Cardiac muscle cell (in vitro differentiated cells and primary cell): Measurements from ENCODE around the gene MADD. TPM values are rescaled to one million over a fixed set of nuclear protein-coding genes. Genes with fewer than 3 reads are reported as not detected.

Experiments used
- DNase-seq, 2 donors: peaks; one replicate each; pipeline versions ENCODE4 v3.0.0 to v3.0.0-alpha.2; 2010 to 2017; ENCODE audit warnings: low read depth in 1 of 2, low spot score in 1 of 2
- H3K27ac ChIP-seq: fragments of 200-600 bp; sonication (generic); 2 replicates; pipeline ENCODE4 v1.5.1; 2016
- H3K27me3 ChIP-seq: fragments of 200-600 bp; sonication (generic); 2 replicates; pipeline ENCODE4 v1.6.0; 2016; ENCODE audit warnings: control low read depth
- H3K36me3 ChIP-seq: fragments of 200-600 bp; sonication (generic); 2 replicates; pipeline ENCODE4 v1.5.1; 2016; ENCODE audit warnings: control low read depth
- H3K4me1 ChIP-seq: fragments of 200-600 bp; sonication (generic); 2 replicates; pipeline ENCODE4 v1.8.1; 2017; ENCODE audit warnings: low read depth, mild to moderate bottlenecking, mixed run types
- H3K4me3 ChIP-seq: fragments of 200-600 bp; sonication (generic); 2 replicates; pipeline ENCODE4 v1.5.1; 2016; ENCODE audit warnings: mild to moderate bottlenecking
- H3K9me3 ChIP-seq: fragments of 200-600 bp; sonication (generic); 2 replicates; pipeline ENCODE4 v1.5.1; 2017; ENCODE audit warnings: low read depth, mild to moderate bottlenecking, control low read depth
- CTCF ChIP-seq: IDR thresholded peaks from 2 replicates; pipeline ENCODE4 v1.5.1; 2012; ENCODE audit warnings: low read depth, mild to moderate bottlenecking, low read length
- polyA plus RNA-seq: library from polyadenylated mRNA; unstranded; fragments of >200 nt; fragmentation: Nextera tagmentation; extraction: Ambion mirVana; gene quantifications from 2 replicates; pipeline ENCODE4 v1.2.1, GENCODE V29; 2016
- total RNA-seq: library from RNA; depleted of rRNA; stranded (reverse); fragments of >200 nt; gene quantifications from 2 replicates; pipeline ENCODE4 v1.2.3, GENCODE V29; 2016

MADD gene
- total and polyA plus RNA-seq, 2 experiments from 2014 or later = 58.8 to 103 TPM

GRCh38 chr11:47372422-47372821, 102.5 kb downstream of the MADD start:
- H3K27ac ChIP-seq = no peak overlapping the region
- no peak for TF ChIP-seq CTCF
- no peaks in the 10 kb centered on the region for H3K36me3 ChIP-seq
- no peaks in the 10 kb centered on the region for H3K9me3 ChIP-seq
- peaks cover under 1% of the 10 kb centered on the region for H3K4me1 ChIP-seq
- H3K4me3 ChIP-seq = no peak overlapping the region
- DNase-seq = no peak
- no peaks in the 10 kb centered on the region for H3K27me3 ChIP-seq

DNA sequence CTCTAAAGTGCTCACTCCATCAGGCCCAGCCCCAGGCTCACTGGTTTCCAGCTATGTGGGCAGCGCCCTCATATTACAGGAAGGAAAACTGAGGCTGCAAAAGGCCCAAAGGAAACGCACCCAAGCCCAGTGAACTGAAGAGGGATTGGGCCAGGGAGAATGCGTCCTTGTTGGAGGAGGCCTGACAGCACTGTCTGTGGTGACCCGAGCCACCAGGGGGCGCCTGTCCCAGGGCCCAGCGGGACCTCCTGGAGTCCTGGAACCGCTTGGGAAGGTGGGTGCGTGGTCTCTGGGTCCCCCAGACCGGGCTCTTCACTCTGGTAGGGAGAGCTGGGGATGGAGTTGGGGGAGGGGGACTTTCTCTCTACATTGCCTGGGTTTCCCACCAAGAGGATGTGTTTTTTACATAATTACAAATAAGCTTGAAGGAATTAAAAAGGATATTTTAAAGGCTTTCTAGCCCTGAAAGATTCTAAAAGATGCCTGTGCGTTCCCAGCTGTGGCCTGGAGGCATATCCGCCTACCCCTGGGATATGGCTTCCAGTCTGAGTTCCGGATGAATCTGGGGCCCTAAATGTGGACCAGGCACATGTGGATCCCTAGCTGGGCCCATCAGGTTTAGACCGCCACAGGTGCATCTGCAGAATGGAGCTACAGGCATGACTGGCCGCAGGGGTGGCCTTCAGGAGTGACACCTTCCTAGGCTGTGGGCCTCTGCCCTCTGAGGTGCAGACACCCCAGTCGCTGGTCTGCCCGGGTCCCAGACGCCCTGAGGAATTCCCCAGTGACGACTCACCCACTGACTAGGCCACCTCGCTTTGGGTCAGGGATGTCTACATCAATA, 104.2 kb downstream of the MADD start:
- Histone ChIP-seq H3K4me3 (no peak overlapping the region), H3K9me3 (no peaks in the 10 kb centered on the region), H3K36me3 (no peaks in the 10 kb centered on the region), H3K27me3 (no peaks in the 10 kb centered on the region), H3K27ac (no peak overlapping the region), H3K4me1 (peaks cover 9% of the 10 kb centered on the region)
- peak; percentile 81 to 89 for DNase-seq
- peak; percentile 96 for TF ChIP-seq CTCF

GRCh38 chr11:47374720-47375019, 104.7 kb downstream of the MADD start:
- no peaks in the 10 kb centered on the region for H3K9me3 ChIP-seq
- H3K27me3 ChIP-seq = no peaks in the 10 kb centered on the region
- TF ChIP-seq CTCF = no peak
- DNase-seq = no peak
- H3K4me3 ChIP-seq = no peak overlapping the region
- peaks cover 9% of the 10 kb centered on the region for H3K4me1 ChIP-seq
- H3K36me3 ChIP-seq = no peaks in the 10 kb centered on the region
- no peak overlapping the region for H3K27ac ChIP-seq

- TF ChIP-seq CTCF = no peak
- H3K27ac ChIP-seq = no peak overlapping the region
- DNase-seq = no peak
- no peaks in the 10 kb centered on the region for H3K9me3 ChIP-seq
- no peaks in the 10 kb centered on the region for H3K27me3 ChIP-seq
- peaks cover 9% of the 10 kb centered on the region for H3K4me1 ChIP-seq
- no peak overlapping the region for H3K4me3 ChIP-seq
- H3K36me3 ChIP-seq = no peaks in the 10 kb centered on the region
These were observed 105.1 kb downstream of the MADD start for GRCh38 chr11:47375020-47375419.

DNA sequence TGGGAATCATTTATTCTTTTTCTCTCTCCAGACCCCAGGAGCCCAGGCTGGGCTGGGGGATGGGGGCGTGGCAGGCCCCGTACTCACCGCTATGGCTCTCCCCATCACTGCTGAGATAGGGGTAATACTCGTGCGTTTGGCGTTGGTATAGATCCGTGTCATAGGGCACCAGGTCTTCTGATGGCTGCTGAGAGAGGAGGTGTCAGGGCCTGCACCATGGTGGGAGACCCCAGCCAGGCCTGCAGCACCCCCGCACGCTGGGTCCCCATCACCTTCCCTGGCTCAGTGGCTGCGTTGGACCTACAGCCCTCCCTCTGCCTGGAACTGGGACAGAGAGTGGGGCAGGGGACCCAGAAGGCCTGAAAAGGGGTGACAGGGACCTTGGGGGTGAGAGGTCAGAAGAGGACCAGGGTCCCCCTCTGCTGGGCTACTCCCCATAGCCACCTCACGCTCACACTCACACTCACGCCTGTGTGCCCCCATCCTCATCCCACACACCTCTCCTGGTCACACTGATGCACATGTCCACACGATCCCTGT, 105.7 kb downstream of the MADD start:
- H3K4me3 ChIP-seq = no peak overlapping the region
- H3K9me3 ChIP-seq = no peaks in the 10 kb centered on the region
- H3K27ac ChIP-seq = no peak overlapping the region
- no peaks in the 10 kb centered on the region for H3K27me3 ChIP-seq
- peaks cover 9% of the 10 kb centered on the region for H3K4me1 ChIP-seq
- no peaks in the 10 kb centered on the region for H3K36me3 ChIP-seq
- TF ChIP-seq CTCF = no peak
- DNase-seq = no peak
